Measurements from ENCODE around the gene HSD17B1. TPM values are rescaled to one million over a fixed set of nuclear protein-coding genes. Genes with fewer than 3 reads are reported as not detected.

HSD17B1 gene
- total RNA-seq, 1 experiment from 2014 or later = 0.60 TPM

DNA sequence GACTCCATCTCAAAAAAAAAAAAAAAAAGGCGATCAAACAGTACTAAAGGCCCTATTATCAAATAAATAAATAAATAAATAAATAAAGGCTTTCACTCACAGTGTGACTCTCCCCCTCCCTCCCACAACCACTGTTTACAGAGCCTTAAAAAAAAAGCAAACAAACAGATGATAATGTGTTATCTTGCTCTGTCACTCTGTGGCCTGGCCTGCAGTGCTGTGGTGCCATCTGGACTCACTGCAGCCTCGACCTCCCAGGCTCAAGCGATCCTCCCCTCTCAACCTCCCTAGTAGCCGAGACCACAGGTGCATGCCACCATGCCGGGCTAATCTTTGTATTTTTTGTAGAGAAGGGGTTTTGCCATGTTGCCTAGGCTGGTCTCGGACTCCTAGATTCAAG, 24.8 kb upstream of the HSD17B1 start:
- TF ChIP-seq, protein P1, sequence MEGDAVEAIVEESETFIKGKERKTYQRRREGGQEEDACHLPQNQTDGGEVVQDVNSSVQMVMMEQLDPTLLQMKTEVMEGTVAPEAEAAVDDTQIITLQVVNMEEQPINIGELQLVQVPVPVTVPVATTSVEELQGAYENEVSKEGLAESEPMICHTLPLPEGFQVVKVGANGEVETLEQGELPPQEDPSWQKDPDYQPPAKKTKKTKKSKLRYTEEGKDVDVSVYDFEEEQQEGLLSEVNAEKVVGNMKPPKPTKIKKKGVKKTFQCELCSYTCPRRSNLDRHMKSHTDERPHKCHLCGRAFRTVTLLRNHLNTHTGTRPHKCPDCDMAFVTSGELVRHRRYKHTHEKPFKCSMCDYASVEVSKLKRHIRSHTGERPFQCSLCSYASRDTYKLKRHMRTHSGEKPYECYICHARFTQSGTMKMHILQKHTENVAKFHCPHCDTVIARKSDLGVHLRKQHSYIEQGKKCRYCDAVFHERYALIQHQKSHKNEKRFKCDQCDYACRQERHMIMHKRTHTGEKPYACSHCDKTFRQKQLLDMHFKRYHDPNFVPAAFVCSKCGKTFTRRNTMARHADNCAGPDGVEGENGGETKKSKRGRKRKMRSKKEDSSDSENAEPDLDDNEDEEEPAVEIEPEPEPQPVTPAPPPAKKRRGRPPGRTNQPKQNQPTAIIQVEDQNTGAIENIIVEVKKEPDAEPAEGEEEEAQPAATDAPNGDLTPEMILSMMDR (conservative IDR thresholded peaks at IDR 0.05; ENCODE audit: low read depth, low read length) = no peak
- TF ChIP-seq EZH2 (IDR thresholded peaks at IDR 0.05; ENCODE audit: borderline replicate concordance, low read depth, low read length, poor library complexity, severe bottlenecking) = no peak
- DNase-seq (ENCODE audit: low spot score) = no peak
- Histone ChIP-seq H3K9me3 (ENCODE audit: low read depth, low read length, poor library complexity, severe bottlenecking) (no peaks in the 10 kb centered on the region), H3K4me1 (ENCODE audit: insufficient read depth, low read length, poor library complexity, severe bottlenecking) (no peaks in the 10 kb centered on the region), H3K36me3 (ENCODE audit: insufficient read depth, low read length, poor library complexity, severe bottlenecking) (no peaks in the 10 kb centered on the region), H3K27ac (ENCODE audit: low read depth, low read length, poor library complexity, severe bottlenecking) (no peak overlapping the region), H3K4me3 (ENCODE audit: low read depth, low read length, poor library complexity, severe bottlenecking) (no peak overlapping the region), H3K27me3 (replicated peaks; ENCODE audit: insufficient read depth, low read depth, low read length, poor library complexity) (no peaks in the 10 kb centered on the region)
- BruUV-seq (replicated peaks) = no TSS peak
- ChIA-PET CTCF (interaction anchor here (0.6 to 1.1 kb wide), 6 partner anchors 10 to 215 kb away, joined by 3 to 16 read pairs (median 4); no protein-coding TSS in a partner anchor), POLR2A (ENCODE audit: low non-redundant PET) (no interaction called here)
- intact Hi-C loops (cut with micrococcal nuclease; ENCODE audit: unreplicated experiment) = loop anchor here (10.0 kb wide), 1 partner anchor 213 kb away; no protein-coding TSS in a partner anchor

GRCh38 chr17:42529061-42529460, 23.7 kb upstream of the HSD17B1 start:
- POLR2A ChIA-PET (ENCODE audit: low non-redundant PET) = no interaction called here
- no TSS peak for BruUV-seq (replicated peaks)
- intact Hi-C loops (cut with micrococcal nuclease; ENCODE audit: unreplicated experiment) = loop anchor here (10.0 kb wide), 1 partner anchor 214 kb away; no protein-coding TSS in a partner anchor

GRCh38 chr17:42530952-42531454, 21.7 kb upstream of the HSD17B1 start:
- BruUV-seq (replicated peaks) = no TSS peak
- CTCF ChIA-PET = interaction anchor here (0.6 to 0.7 kb wide), 2 partner anchors 149 to 506 kb away, joined by 4 to 5 read pairs; no protein-coding TSS in a partner anchor
- intact Hi-C loops (cut with micrococcal nuclease; ENCODE audit: unreplicated experiment) = no loop called here

More at GRCh38 chr17:42529061-42529460, 23.7 kb upstream of the HSD17B1 start:
- no peaks in the 10 kb centered on the region for H3K27me3 ChIP-seq (replicated peaks; ENCODE audit: insufficient read depth, low read depth, low read length, poor library complexity)
- no peak for TF ChIP-seq EZH2 (IDR thresholded peaks at IDR 0.05; ENCODE audit: borderline replicate concordance, low read depth, low read length, poor library complexity, severe bottlenecking)
- TF ChIP-seq, protein P1 (conservative IDR thresholded peaks at IDR 0.05; ENCODE audit: low read depth, low read length) = no peak
- no peak for DNase-seq (ENCODE audit: low spot score)
- H3K9me3 ChIP-seq (ENCODE audit: low read depth, low read length, poor library complexity, severe bottlenecking) = no peaks in the 10 kb centered on the region
- no peaks in the 10 kb centered on the region for H3K36me3 ChIP-seq (ENCODE audit: insufficient read depth, low read length, poor library complexity, severe bottlenecking)
- no peaks in the 10 kb centered on the region for H3K4me1 ChIP-seq (ENCODE audit: insufficient read depth, low read length, poor library complexity, severe bottlenecking)
- CTCF ChIA-PET = no interaction called here
- no peak overlapping the region for H3K27ac ChIP-seq (ENCODE audit: low read depth, low read length, poor library complexity, severe bottlenecking)
- no peak overlapping the region for H3K4me3 ChIP-seq (ENCODE audit: low read depth, low read length, poor library complexity, severe bottlenecking)

More at GRCh38 chr17:42530952-42531454, 21.7 kb upstream of the HSD17B1 start:
- no peaks in the 10 kb centered on the region for H3K4me1 ChIP-seq (ENCODE audit: insufficient read depth, low read length, poor library complexity, severe bottlenecking)
- no peak for DNase-seq (ENCODE audit: low spot score)
- no peak overlapping the region for H3K4me3 ChIP-seq (ENCODE audit: low read depth, low read length, poor library complexity, severe bottlenecking)
- TF ChIP-seq, protein P1 (conservative IDR thresholded peaks at IDR 0.05; ENCODE audit: low read depth, low read length) = no peak
- no peak for TF ChIP-seq EZH2 (IDR thresholded peaks at IDR 0.05; ENCODE audit: borderline replicate concordance, low read depth, low read length, poor library complexity, severe bottlenecking)
- no peaks in the 10 kb centered on the region for H3K9me3 ChIP-seq (ENCODE audit: low read depth, low read length, poor library complexity, severe bottlenecking)
- POLR2A ChIA-PET (ENCODE audit: low non-redundant PET) = no interaction called here
- H3K27me3 ChIP-seq (replicated peaks; ENCODE audit: insufficient read depth, low read depth, low read length, poor library complexity) = no peaks in the 10 kb centered on the region
- no peaks in the 10 kb centered on the region for H3K36me3 ChIP-seq (ENCODE audit: insufficient read depth, low read length, poor library complexity, severe bottlenecking)
- no peak overlapping the region for H3K27ac ChIP-seq (ENCODE audit: low read depth, low read length, poor library complexity, severe bottlenecking)
